WI38 (cell line): ENCODE results near the gene RBFOX2.

Source experiments
- H3K4me3 ChIP-seq: 2 replicates; pipeline ENCODE4 v1.5.1; 2011; ENCODE audit warnings: low read depth, mild to moderate bottlenecking, control low read depth, low read length
- CTCF ChIP-seq: IDR thresholded peaks from 2 replicates; pipeline ENCODE4 v1.5.1; 2012; ENCODE audit warnings: low read depth, mild to moderate bottlenecking, control low read depth, low read length

RBFOX2 gene

GRCh38 chr22:35882211-35883030, 146.2 kb downstream of the RBFOX2 start:
- H3K4me3 ChIP-seq: no peak overlapping the region
- TF ChIP-seq CTCF: no peak

GRCh38 chr22:35879351-35879750, 149.3 kb downstream of the RBFOX2 start:
- H3K4me3 ChIP-seq: no peak overlapping the region
- no peak for TF ChIP-seq CTCF

- TF ChIP-seq CTCF: no peak
- no peak overlapping the region for H3K4me3 ChIP-seq
These were observed 155.2 kb downstream of the RBFOX2 start for GRCh38 chr22:35873426-35873825.

- no peak overlapping the region for H3K4me3 ChIP-seq
- no peak for TF ChIP-seq CTCF
These were observed 156.2 kb downstream of the RBFOX2 start for GRCh38 chr22:35872451-35872850.

GRCh38 chr22:35870517-35871293, 157.9 kb downstream of the RBFOX2 start:
- no peak for TF ChIP-seq CTCF
- H3K4me3 ChIP-seq: no peak overlapping the region

- H3K4me3 ChIP-seq: no peak overlapping the region
- no peak for TF ChIP-seq CTCF
These were observed 159.7 kb downstream of the RBFOX2 start for GRCh38 chr22:35868938-35869337.

- no peak for TF ChIP-seq CTCF
- no peak overlapping the region for H3K4me3 ChIP-seq
These were observed 162.0 kb downstream of the RBFOX2 start for GRCh38 chr22:35866651-35867050.
